ENCODE measurements around the gene DEFB125.
A peak's percentile ranks its signal among the peaks of the same experiment; 100 is the strongest.
"Not testable (repeated sequence)": the region's sequence is repeated elsewhere in the genome, so short reads cannot be mapped to it uniquely, and the experiment has no call there.

DEFB125 gene

GRCh38 chr20:112396-112795, 24.9 kb downstream of the DEFB125 start:
- Histone ChIP-seq H3K4ac (ENCODE audit: low read depth in 1 of 2, low read length in 2 of 2) (no peak overlapping the region), H3K4me2 (ENCODE audit: low read length, poor library complexity, severe bottlenecking) (no peak overlapping the region), H2BK120ac (ENCODE audit: low read depth, low read length) (no peak overlapping the region), H3K23ac (ENCODE audit: low read length in 2 of 2) (no peak overlapping the region), H3K14ac (ENCODE audit: low read length in 2 of 2) (no peak overlapping the region), H3K9ac (ENCODE audit: low read length) (no peak overlapping the region), H3K9me3 (ENCODE audit: control insufficient read depth, low read length) (peaks cover 7% of the 10 kb centered on the region), H3K36me3 (ENCODE audit: control insufficient read depth in 1 of 2, insufficient read depth in 2 of 2, low read depth in 1 of 2, low read length in 2 of 2) (no peaks in the 10 kb centered on the region), H3K4me1 (ENCODE audit: control insufficient read depth, insufficient read depth, low read depth, low read length) (no peaks in the 10 kb centered on the region), H2BK12ac (ENCODE audit: low read length in 2 of 2) (no peak overlapping the region), H2AK5ac (ENCODE audit: low read length, severe bottlenecking) (no peak overlapping the region), H4K8ac (ENCODE audit: low read length) (no peak overlapping the region), H3K79me1 (replicated peaks; ENCODE audit: low read length, poor library complexity, severe bottlenecking) (no peaks in the 10 kb centered on the region), H3K18ac (ENCODE audit: low read depth in 1 of 2, low read length in 2 of 2) (no peak overlapping the region), H2BK5ac (ENCODE audit: low read depth, low read length, poor library complexity, severe bottlenecking) (no peak overlapping the region), H3K27me3 (ENCODE audit: control insufficient read depth in 1 of 2, insufficient read depth in 1 of 2, low read length in 2 of 2) (no peaks in the 10 kb centered on the region), H2AFZ (ENCODE audit: low read depth, low read length) (no peak overlapping the region), H3K4me3 (ENCODE audit: insufficient read depth in 1 of 2, low read depth in 1 of 2, low read length in 2 of 2) (no peak overlapping the region), H4K91ac (ENCODE audit: low read length) (no peak overlapping the region), H3K27ac (ENCODE audit: low read length, poor library complexity, severe bottlenecking) (no peak overlapping the region), H2BK15ac (ENCODE audit: low read depth, poor library complexity, severe bottlenecking) (no peak overlapping the region)
- no peak for DNase-seq

GRCh38 chr20:117518-117917, 30.0 kb downstream of the DEFB125 start:
- no peak overlapping the region for H3K4me3 ChIP-seq (ENCODE audit: insufficient read depth in 1 of 2, low read depth in 1 of 2, low read length in 2 of 2)
- no peak overlapping the region for H4K91ac ChIP-seq (ENCODE audit: low read length)
- H3K18ac ChIP-seq (ENCODE audit: low read depth in 1 of 2, low read length in 2 of 2) = no peak overlapping the region
- H3K4me1 ChIP-seq (ENCODE audit: control insufficient read depth, insufficient read depth, low read depth, low read length) = no peaks in the 10 kb centered on the region
- H4K8ac ChIP-seq (ENCODE audit: low read length) = no peak overlapping the region
- H3K9ac ChIP-seq (ENCODE audit: low read length) = no peak overlapping the region
- H3K14ac ChIP-seq (ENCODE audit: low read length in 2 of 2) = no peak overlapping the region
- no peak overlapping the region for H3K4me2 ChIP-seq (ENCODE audit: low read length, poor library complexity, severe bottlenecking)
- no peak for DNase-seq
- no peak overlapping the region for H2AK5ac ChIP-seq (ENCODE audit: low read length, severe bottlenecking)
- peaks cover 0 to 3% of the 10 kb centered on the region in 2 experiments for H3K27me3 ChIP-seq (ENCODE audit: control insufficient read depth in 1 of 2, insufficient read depth in 1 of 2, low read length in 2 of 2)
- H2BK15ac ChIP-seq (ENCODE audit: low read depth, poor library complexity, severe bottlenecking) = no peak overlapping the region
- no peaks in the 10 kb centered on the region for H3K79me1 ChIP-seq (replicated peaks; ENCODE audit: low read length, poor library complexity, severe bottlenecking)
- H2BK120ac ChIP-seq (ENCODE audit: low read depth, low read length) = no peak overlapping the region
- no peak overlapping the region for H2BK12ac ChIP-seq (ENCODE audit: low read length in 2 of 2)
- no peak overlapping the region for H2BK5ac ChIP-seq (ENCODE audit: low read depth, low read length, poor library complexity, severe bottlenecking)
- no peak overlapping the region for H3K27ac ChIP-seq (ENCODE audit: low read length, poor library complexity, severe bottlenecking)
- H2AFZ ChIP-seq (ENCODE audit: low read depth, low read length) = no peak overlapping the region
- H3K36me3 ChIP-seq (ENCODE audit: control insufficient read depth in 1 of 2, insufficient read depth in 2 of 2, low read depth in 1 of 2, low read length in 2 of 2) = no peaks in the 10 kb centered on the region
- H3K9me3 ChIP-seq (ENCODE audit: control insufficient read depth, low read length) = peaks cover 9% of the 10 kb centered on the region
- H3K23ac ChIP-seq (ENCODE audit: low read length in 2 of 2) = no peak overlapping the region
- H3K4ac ChIP-seq (ENCODE audit: low read depth in 1 of 2, low read length in 2 of 2) = no peak overlapping the region

DNA sequence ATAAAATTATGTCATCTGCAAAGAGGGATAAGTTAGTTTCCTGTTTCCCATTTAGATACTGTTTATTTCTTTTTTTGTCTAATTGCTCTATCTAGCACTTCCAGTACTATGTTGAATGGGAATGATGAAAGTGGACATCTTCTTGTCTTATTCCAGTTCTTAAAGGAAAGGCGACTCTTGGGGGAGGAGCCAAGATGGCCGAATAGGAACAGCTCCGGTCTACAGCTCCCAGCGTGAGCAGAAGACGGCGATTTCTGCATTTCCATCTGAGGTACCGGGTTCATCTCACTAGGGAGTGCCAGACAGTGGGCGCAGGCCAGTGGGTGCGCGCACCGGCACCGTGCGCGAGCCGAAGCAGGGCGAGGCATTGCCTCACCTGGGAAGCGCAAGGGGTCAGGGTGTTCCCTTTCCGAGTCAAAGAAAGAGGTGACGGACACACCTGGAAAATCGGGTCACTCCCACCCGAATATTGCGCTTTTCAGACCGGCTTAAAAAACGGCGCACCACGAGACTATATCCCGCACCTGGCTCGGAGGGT, 42.4 kb downstream of the DEFB125 start:
- H2BK120ac ChIP-seq (ENCODE audit: low read depth, low read length); H2AK5ac ChIP-seq (ENCODE audit: low read length, severe bottlenecking); H3K23ac ChIP-seq (ENCODE audit: low read length in 2 of 2); H3K9ac ChIP-seq (ENCODE audit: low read length); H2BK15ac ChIP-seq (ENCODE audit: low read depth, poor library complexity, severe bottlenecking); H3K9me3 ChIP-seq (ENCODE audit: control insufficient read depth, low read length); H3K27ac ChIP-seq (ENCODE audit: low read length, poor library complexity, severe bottlenecking); H3K4me2 ChIP-seq (ENCODE audit: low read length, poor library complexity, severe bottlenecking); DNase-seq; H3K4me3 ChIP-seq (ENCODE audit: insufficient read depth in 1 of 2, low read depth in 1 of 2, low read length in 2 of 2); H3K4me1 ChIP-seq (ENCODE audit: control insufficient read depth, insufficient read depth, low read depth, low read length); H2AFZ ChIP-seq (ENCODE audit: low read depth, low read length); H3K79me1 ChIP-seq (replicated peaks; ENCODE audit: low read length, poor library complexity, severe bottlenecking); H3K18ac ChIP-seq (ENCODE audit: low read depth in 1 of 2, low read length in 2 of 2); H2BK5ac ChIP-seq (ENCODE audit: low read depth, low read length, poor library complexity, severe bottlenecking); H3K36me3 ChIP-seq (ENCODE audit: control insufficient read depth in 1 of 2, insufficient read depth in 2 of 2, low read depth in 1 of 2, low read length in 2 of 2); H3K4ac ChIP-seq (ENCODE audit: low read depth in 1 of 2, low read length in 2 of 2); H4K91ac ChIP-seq (ENCODE audit: low read length); H4K8ac ChIP-seq (ENCODE audit: low read length); H3K14ac ChIP-seq (ENCODE audit: low read length in 2 of 2); H2BK12ac ChIP-seq (ENCODE audit: low read length in 2 of 2); H3K27me3 ChIP-seq (ENCODE audit: control insufficient read depth in 1 of 2, insufficient read depth in 1 of 2, low read length in 2 of 2): not testable (repeated sequence)
- WGBS = 93% methylated on average over 18 of the region's 28 CpGs

GRCh38 chr20:137668-138490, 50.4 kb downstream of the DEFB125 start:
- Histone ChIP-seq H3K14ac (ENCODE audit: low read length in 2 of 2) (no peak overlapping the region), H2BK5ac (ENCODE audit: low read depth, low read length, poor library complexity, severe bottlenecking) (no peak overlapping the region), H2BK12ac (ENCODE audit: low read length in 2 of 2) (no peak overlapping the region), H3K9ac (ENCODE audit: low read length) (no peak overlapping the region), H4K8ac (ENCODE audit: low read length) (no peak overlapping the region), H3K9me3 (ENCODE audit: control insufficient read depth, low read length) (peaks cover 8% of the 10 kb centered on the region), H3K4me1 (ENCODE audit: control insufficient read depth, insufficient read depth, low read depth, low read length) (no peaks in the 10 kb centered on the region), H4K91ac (ENCODE audit: low read length) (no peak overlapping the region), H3K4ac (ENCODE audit: low read depth in 1 of 2, low read length in 2 of 2) (no peak overlapping the region), H3K27me3 (ENCODE audit: control insufficient read depth in 1 of 2, insufficient read depth in 1 of 2, low read length in 2 of 2) (peaks cover 4 to 9% of the 10 kb centered on the region in 2 experiments), H3K4me2 (ENCODE audit: low read length, poor library complexity, severe bottlenecking) (no peak overlapping the region), H3K4me3 (ENCODE audit: insufficient read depth in 1 of 2, low read depth in 1 of 2, low read length in 2 of 2) (no peak overlapping the region), H3K23ac (ENCODE audit: low read length in 2 of 2) (no peak overlapping the region), H3K79me1 (replicated peaks; ENCODE audit: low read length, poor library complexity, severe bottlenecking) (no peaks in the 10 kb centered on the region), H2BK15ac (ENCODE audit: low read depth, poor library complexity, severe bottlenecking) (no peak overlapping the region), H3K27ac (ENCODE audit: low read length, poor library complexity, severe bottlenecking) (no peak overlapping the region), H3K18ac (ENCODE audit: low read depth in 1 of 2, low read length in 2 of 2) (no peak overlapping the region), H3K36me3 (ENCODE audit: control insufficient read depth in 1 of 2, insufficient read depth in 2 of 2, low read depth in 1 of 2, low read length in 2 of 2) (no peaks in the 10 kb centered on the region), H2BK120ac (ENCODE audit: low read depth, low read length) (no peak overlapping the region), H2AK5ac (ENCODE audit: low read length, severe bottlenecking) (no peak overlapping the region), H2AFZ (ENCODE audit: low read depth, low read length) (no peak overlapping the region)
- whole genome bisulfite sequencing = 72% methylated on average over 11 of the region's 11 CpGs
- DNase-seq = peak; percentile 1
